GM19455 (cell line): Measurements from ENCODE around the gene TTLL1.
"Not testable (repeated sequence)": the region's sequence is repeated elsewhere in the genome, so short reads cannot be mapped to it uniquely, and the experiment has no call there.

ENCODE experiments used
- ATAC-seq: cut with Tn5 transposase; IDR thresholded peaks from one replicate; pipeline ENCODE4 v1.9.1; 2021; ENCODE audit not compliant: unreplicated experiment

Gene TTLL1

GRCh38 chr22:43110444-43110926 lies 21.3 kb upstream of the TTLL1 start, which contains the start of gene BIK:
TSS of gene BIK (plus strand) at chr22:43110750. CDS start at chr22:43124023, 13,273 bp downstream.
- no peak for ATAC-seq

GRCh38 chr22:43109921-43110443 lies 20.8 kb upstream of the TTLL1 start:
- no peak for ATAC-seq

GRCh38 chr22:43109511-43109910 lies 20.3 kb upstream of the TTLL1 start:
- no peak for ATAC-seq

- no peak for ATAC-seq
Measured at GRCh38 chr22:43106302-43106701, 17.1 kb upstream of the TTLL1 start.

- ATAC-seq: not testable (repeated sequence)
Measured at GRCh38 chr22:43104950-43105349, 15.8 kb upstream of the TTLL1 start.

GRCh38 chr22:43104056-43104625 lies 14.9 kb upstream of the TTLL1 start:
- ATAC-seq: not testable (repeated sequence)

GRCh38 chr22:43101306-43101705 lies 12.1 kb upstream of the TTLL1 start:
- ATAC-seq: no peak

- ATAC-seq: no peak
Measured at GRCh38 chr22:43100225-43100624, 11.0 kb upstream of the TTLL1 start.

- no peak for ATAC-seq
Measured at GRCh38 chr22:43099095-43099494, 9.9 kb upstream of the TTLL1 start.

GRCh38 chr22:43098356-43098755 lies 9.2 kb upstream of the TTLL1 start:
- no peak for ATAC-seq

- no peak for ATAC-seq
Measured at GRCh38 chr22:43096420-43096819, 7.2 kb upstream of the TTLL1 start.

GRCh38 chr22:43094551-43094950 lies 5.4 kb upstream of the TTLL1 start:
- no peak for ATAC-seq

GRCh38 chr22:43094085-43094484 lies 4.9 kb upstream of the TTLL1 start:
- no peak for ATAC-seq

GRCh38 chr22:43092085-43092484 lies 2.9 kb upstream of the TTLL1 start:
- no peak for ATAC-seq

GRCh38 chr22:43090130-43090789 lies 1.1 kb upstream of the TTLL1 start:
- ATAC-seq: no peak

- no peak for ATAC-seq
Measured at GRCh38 chr22:43088627-43088983, 586 bp downstream of the TTLL1 start.

GRCh38 chr22:43085658-43086606 lies 3.3 kb downstream of the TTLL1 start:
- no peak for ATAC-seq

GRCh38 chr22:43081968-43082367 lies 7.2 kb downstream of the TTLL1 start:
- no peak for ATAC-seq

GRCh38 chr22:43080616-43081015 lies 8.6 kb downstream of the TTLL1 start:
- ATAC-seq: no peak

GRCh38 chr22:43079742-43080141 lies 9.4 kb downstream of the TTLL1 start:
- no peak for ATAC-seq

GRCh38 chr22:43078522-43078921 lies 10.7 kb downstream of the TTLL1 start:
- ATAC-seq: no peak
